Measurements from ENCODE around the gene PDE4D.

DNA sequence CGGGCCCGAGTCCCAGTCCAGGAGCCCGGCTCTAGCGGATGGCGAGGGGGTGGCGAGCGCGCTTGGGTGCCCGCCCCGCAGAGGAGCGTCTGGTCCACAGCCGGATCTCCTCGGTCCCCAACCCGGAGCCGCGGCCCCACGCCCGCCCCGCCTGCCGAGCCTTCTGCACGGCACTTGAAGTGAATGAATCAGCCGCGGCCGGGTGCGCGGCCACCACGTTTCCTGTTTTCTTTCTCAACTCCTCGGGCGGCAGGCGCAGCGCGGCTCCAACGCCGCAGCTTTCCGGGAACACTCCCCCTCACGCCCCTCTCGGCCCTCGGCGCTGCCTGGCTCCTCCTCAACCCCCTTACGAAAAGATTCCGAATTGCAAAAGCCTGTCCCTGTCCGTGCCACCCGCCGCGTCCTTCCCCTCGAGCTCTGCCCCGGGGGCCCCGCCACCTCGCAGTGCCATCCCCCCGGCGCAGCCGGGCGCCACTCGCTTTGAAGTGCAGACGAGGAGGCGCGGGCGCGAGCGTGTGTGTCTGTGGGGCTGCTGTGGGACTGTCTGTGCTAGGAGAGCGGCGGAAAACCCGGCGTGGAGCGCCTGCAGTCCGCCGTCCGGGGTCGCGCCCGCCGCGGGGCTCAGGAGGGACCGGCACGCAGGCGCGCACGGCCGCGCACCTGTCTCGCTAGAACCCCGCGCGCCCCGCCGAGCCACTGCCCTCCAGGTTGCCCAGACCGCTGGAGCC lies 854.1 kb downstream of the PDE4D start:
- TF ChIP-seq, protein P1, sequence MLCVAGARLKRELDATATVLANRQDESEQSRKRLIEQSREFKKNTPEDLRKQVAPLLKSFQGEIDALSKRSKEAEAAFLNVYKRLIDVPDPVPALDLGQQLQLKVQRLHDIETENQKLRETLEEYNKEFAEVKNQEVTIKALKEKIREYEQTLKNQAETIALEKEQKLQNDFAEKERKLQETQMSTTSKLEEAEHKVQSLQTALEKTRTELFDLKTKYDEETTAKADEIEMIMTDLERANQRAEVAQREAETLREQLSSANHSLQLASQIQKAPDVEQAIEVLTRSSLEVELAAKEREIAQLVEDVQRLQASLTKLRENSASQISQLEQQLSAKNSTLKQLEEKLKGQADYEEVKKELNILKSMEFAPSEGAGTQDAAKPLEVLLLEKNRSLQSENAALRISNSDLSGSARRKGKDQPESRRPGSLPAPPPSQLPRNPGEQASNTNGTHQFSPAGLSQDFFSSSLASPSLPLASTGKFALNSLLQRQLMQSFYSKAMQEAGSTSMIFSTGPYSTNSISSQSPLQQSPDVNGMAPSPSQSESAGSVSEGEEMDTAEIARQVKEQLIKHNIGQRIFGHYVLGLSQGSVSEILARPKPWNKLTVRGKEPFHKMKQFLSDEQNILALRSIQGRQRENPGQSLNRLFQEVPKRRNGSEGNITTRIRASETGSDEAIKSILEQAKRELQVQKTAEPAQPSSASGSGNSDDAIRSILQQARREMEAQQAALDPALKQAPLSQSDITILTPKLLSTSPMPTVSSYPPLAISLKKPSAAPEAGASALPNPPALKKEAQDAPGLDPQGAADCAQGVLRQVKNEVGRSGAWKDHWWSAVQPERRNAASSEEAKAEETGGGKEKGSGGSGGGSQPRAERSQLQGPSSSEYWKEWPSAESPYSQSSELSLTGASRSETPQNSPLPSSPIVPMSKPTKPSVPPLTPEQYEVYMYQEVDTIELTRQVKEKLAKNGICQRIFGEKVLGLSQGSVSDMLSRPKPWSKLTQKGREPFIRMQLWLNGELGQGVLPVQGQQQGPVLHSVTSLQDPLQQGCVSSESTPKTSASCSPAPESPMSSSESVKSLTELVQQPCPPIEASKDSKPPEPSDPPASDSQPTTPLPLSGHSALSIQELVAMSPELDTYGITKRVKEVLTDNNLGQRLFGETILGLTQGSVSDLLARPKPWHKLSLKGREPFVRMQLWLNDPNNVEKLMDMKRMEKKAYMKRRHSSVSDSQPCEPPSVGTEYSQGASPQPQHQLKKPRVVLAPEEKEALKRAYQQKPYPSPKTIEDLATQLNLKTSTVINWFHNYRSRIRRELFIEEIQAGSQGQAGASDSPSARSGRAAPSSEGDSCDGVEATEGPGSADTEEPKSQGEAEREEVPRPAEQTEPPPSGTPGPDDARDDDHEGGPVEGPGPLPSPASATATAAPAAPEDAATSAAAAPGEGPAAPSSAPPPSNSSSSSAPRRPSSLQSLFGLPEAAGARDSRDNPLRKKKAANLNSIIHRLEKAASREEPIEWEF (IDR thresholded peaks at IDR 0.05; ENCODE audit: insufficient replicate concordance, low read depth, low read length), result no peak
- TF ChIP-seq SIN3A (IDR thresholded peaks at IDR 0.05; ENCODE audit: low read depth, low read length) (no peak), TAF1 (IDR thresholded peaks at IDR 0.05; ENCODE audit: borderline replicate concordance, low read depth, low read length) (no peak), EED (IDR thresholded peaks at IDR 0.05; ENCODE audit: low read depth) (no peak), POLR2AphosphoS5 (IDR thresholded peaks at IDR 0.05; ENCODE audit: low read length) (no peak), CEBPB (IDR thresholded peaks at IDR 0.05; ENCODE audit: borderline replicate concordance in 1 of 2, low read depth in 2 of 2, low read length in 2 of 2) (no peak), JUND (IDR thresholded peaks at IDR 0.05; ENCODE audit: low read depth, low read length) (no peak), MXI1 (IDR thresholded peaks at IDR 0.05; ENCODE audit: low read depth, low read length) (no peak), ZNF274 (IDR thresholded peaks at IDR 0.05; ENCODE audit: insufficient read depth, insufficient read length) (no peak)
- TF ChIP-seq, protein P2, sequence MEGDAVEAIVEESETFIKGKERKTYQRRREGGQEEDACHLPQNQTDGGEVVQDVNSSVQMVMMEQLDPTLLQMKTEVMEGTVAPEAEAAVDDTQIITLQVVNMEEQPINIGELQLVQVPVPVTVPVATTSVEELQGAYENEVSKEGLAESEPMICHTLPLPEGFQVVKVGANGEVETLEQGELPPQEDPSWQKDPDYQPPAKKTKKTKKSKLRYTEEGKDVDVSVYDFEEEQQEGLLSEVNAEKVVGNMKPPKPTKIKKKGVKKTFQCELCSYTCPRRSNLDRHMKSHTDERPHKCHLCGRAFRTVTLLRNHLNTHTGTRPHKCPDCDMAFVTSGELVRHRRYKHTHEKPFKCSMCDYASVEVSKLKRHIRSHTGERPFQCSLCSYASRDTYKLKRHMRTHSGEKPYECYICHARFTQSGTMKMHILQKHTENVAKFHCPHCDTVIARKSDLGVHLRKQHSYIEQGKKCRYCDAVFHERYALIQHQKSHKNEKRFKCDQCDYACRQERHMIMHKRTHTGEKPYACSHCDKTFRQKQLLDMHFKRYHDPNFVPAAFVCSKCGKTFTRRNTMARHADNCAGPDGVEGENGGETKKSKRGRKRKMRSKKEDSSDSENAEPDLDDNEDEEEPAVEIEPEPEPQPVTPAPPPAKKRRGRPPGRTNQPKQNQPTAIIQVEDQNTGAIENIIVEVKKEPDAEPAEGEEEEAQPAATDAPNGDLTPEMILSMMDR (IDR thresholded peaks at IDR 0.05 in 2 of 3, conservative IDR thresholded peaks at IDR 0.05 in 1 of 3; ENCODE audit: control insufficient read depth in 2 of 3, extremely low read depth in 1 of 3, insufficient read depth in 1 of 3, low read depth in 3 of 3, low read length in 3 of 3), result no peak
- TF ChIP-seq, protein P3, sequence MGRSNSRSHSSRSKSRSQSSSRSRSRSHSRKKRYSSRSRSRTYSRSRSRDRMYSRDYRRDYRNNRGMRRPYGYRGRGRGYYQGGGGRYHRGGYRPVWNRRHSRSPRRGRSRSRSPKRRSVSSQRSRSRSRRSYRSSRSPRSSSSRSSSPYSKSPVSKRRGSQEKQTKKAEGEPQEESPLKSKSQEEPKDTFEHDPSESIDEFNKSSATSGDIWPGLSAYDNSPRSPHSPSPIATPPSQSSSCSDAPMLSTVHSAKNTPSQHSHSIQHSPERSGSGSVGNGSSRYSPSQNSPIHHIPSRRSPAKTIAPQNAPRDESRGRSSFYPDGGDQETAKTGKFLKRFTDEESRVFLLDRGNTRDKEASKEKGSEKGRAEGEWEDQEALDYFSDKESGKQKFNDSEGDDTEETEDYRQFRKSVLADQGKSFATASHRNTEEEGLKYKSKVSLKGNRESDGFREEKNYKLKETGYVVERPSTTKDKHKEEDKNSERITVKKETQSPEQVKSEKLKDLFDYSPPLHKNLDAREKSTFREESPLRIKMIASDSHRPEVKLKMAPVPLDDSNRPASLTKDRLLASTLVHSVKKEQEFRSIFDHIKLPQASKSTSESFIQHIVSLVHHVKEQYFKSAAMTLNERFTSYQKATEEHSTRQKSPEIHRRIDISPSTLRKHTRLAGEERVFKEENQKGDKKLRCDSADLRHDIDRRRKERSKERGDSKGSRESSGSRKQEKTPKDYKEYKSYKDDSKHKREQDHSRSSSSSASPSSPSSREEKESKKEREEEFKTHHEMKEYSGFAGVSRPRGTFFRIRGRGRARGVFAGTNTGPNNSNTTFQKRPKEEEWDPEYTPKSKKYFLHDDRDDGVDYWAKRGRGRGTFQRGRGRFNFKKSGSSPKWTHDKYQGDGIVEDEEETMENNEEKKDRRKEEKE (IDR thresholded peaks at IDR 0.05), result no peak
- TF ChIP-seq, protein P4, sequence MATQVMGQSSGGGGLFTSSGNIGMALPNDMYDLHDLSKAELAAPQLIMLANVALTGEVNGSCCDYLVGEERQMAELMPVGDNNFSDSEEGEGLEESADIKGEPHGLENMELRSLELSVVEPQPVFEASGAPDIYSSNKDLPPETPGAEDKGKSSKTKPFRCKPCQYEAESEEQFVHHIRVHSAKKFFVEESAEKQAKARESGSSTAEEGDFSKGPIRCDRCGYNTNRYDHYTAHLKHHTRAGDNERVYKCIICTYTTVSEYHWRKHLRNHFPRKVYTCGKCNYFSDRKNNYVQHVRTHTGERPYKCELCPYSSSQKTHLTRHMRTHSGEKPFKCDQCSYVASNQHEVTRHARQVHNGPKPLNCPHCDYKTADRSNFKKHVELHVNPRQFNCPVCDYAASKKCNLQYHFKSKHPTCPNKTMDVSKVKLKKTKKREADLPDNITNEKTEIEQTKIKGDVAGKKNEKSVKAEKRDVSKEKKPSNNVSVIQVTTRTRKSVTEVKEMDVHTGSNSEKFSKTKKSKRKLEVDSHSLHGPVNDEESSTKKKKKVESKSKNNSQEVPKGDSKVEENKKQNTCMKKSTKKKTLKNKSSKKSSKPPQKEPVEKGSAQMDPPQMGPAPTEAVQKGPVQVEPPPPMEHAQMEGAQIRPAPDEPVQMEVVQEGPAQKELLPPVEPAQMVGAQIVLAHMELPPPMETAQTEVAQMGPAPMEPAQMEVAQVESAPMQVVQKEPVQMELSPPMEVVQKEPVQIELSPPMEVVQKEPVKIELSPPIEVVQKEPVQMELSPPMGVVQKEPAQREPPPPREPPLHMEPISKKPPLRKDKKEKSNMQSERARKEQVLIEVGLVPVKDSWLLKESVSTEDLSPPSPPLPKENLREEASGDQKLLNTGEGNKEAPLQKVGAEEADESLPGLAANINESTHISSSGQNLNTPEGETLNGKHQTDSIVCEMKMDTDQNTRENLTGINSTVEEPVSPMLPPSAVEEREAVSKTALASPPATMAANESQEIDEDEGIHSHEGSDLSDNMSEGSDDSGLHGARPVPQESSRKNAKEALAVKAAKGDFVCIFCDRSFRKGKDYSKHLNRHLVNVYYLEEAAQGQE (IDR thresholded peaks at IDR 0.05; ENCODE audit: low read depth, low read length), result no peak

All from GM12878 (cell line).